Liver (tissue), 9 donors: Measurements from ENCODE around the gene MCL1. TPM values are rescaled to one million over a fixed set of nuclear protein-coding genes. Genes with fewer than 3 reads are reported as not detected.

Experiments used
- DNase-seq: peaks from one replicate; pipeline ENCODE4 v3.0.0-alpha.2; 2017; ENCODE audit warnings: low spot score
- H3K27ac ChIP-seq, 2 donors: one replicate each; pipeline ENCODE4 v1.7.0; 2013; ENCODE audit warnings: inconsistent platforms in 2 of 2, low read length in 2 of 2, control low read depth in 1 of 2, low read depth in 1 of 2, mild to moderate bottlenecking in 1 of 2
- H3K27me3 ChIP-seq, 4 donors: one replicate each; pipeline versions ENCODE4 v1.6.1 to v1.7.0; 2013; ENCODE audit warnings: low read length in 3 of 4, inconsistent platforms in 1 of 4, mild to moderate bottlenecking in 1 of 4, moderate library complexity in 1 of 4; ENCODE audit not compliant: control insufficient read depth in 4 of 4, insufficient read depth in 4 of 4
- H3K36me3 ChIP-seq, 4 donors: one replicate each; pipeline versions ENCODE4 v1.6.1 to v1.7.0; 2013; ENCODE audit warnings: low read length in 3 of 4, mild to moderate bottlenecking in 3 of 4, low read depth in 1 of 4, moderate library complexity in 1 of 4; ENCODE audit not compliant: control insufficient read depth in 4 of 4, insufficient read depth in 3 of 4
- H3K4me1 ChIP-seq, 4 donors: one replicate each; pipeline versions ENCODE4 v1.6.1 to v1.7.0; 2013; ENCODE audit warnings: low read length in 3 of 4, mild to moderate bottlenecking in 3 of 4, moderate library complexity in 1 of 4; ENCODE audit not compliant: control insufficient read depth in 4 of 4, insufficient read depth in 4 of 4
- H3K4me3 ChIP-seq, 3 donors: one replicate each; pipeline versions ENCODE4 v1.6.1 to v1.7.0; 2013; ENCODE audit warnings: low read length in 3 of 3, control low read depth in 1 of 3, low read depth in 1 of 3, mild to moderate bottlenecking in 1 of 3
- H3K9ac ChIP-seq, 2 donors: one replicate each; pipeline ENCODE4 v1.7.0; 2013; ENCODE audit warnings: low read length in 2 of 2, mild to moderate bottlenecking in 2 of 2, moderate library complexity in 2 of 2, control low read depth in 1 of 2, low read depth in 1 of 2
- H3K9me3 ChIP-seq, 4 donors: one replicate each; pipeline versions ENCODE4 v1.6.1 to v1.7.0; 2013; ENCODE audit warnings: low read length in 3 of 4; ENCODE audit not compliant: control insufficient read depth in 4 of 4
- EGR1 ChIP-seq, 2 donors: IDR thresholded peaks; 2 replicates each; pipeline ENCODE4 v1.6.1; 2016 to 2018; ENCODE audit warnings: antibody characterized with exemption in 2 of 2, low read depth in 2 of 2
- FOXA1 ChIP-seq: IDR thresholded peaks from 2 replicates; pipeline ENCODE4 v1.6.1; 2016; ENCODE audit warnings: antibody characterized with exemption
- GABPA ChIP-seq, 2 donors: IDR thresholded peaks in 1 of 2; conservative IDR thresholded peaks in 1 of 2; 2 replicates each; pipeline ENCODE4 v1.6.1; 2016; ENCODE audit warnings: antibody characterized with exemption in 2 of 2, mild to moderate bottlenecking in 1 of 2, moderate library complexity in 1 of 2
- HNF4A ChIP-seq, 2 donors: conservative IDR thresholded peaks; 2 replicates each; pipeline ENCODE4 v1.6.1; 2016; ENCODE audit warnings: antibody characterized with exemption in 2 of 2, mild to moderate bottlenecking in 2 of 2
- HNF4G ChIP-seq: IDR thresholded peaks from 2 replicates; pipeline ENCODE4 v1.6.1; 2016; ENCODE audit warnings: antibody characterized with exemption
- RAD21 ChIP-seq, 2 donors: IDR thresholded peaks; 2 replicates each; pipeline ENCODE4 v1.6.1; 2016; ENCODE audit warnings: antibody characterized with exemption in 2 of 2, mild to moderate bottlenecking in 2 of 2
- RXRA ChIP-seq, 2 donors: IDR thresholded peaks; 2 replicates each; pipeline ENCODE4 v1.6.1; 2017 to 2018; ENCODE audit warnings: antibody characterized with exemption in 2 of 2, mild to moderate bottlenecking in 1 of 2
- SP1 ChIP-seq: IDR thresholded peaks from 2 replicates; pipeline ENCODE4 v1.6.1; 2018; ENCODE audit warnings: antibody characterized with exemption, mild to moderate bottlenecking
- TAF1 ChIP-seq: conservative IDR thresholded peaks from 2 replicates; pipeline ENCODE4 v1.6.1; 2016; ENCODE audit warnings: antibody characterized with exemption, mild to moderate bottlenecking
- YY1 ChIP-seq: IDR thresholded peaks from 2 replicates; pipeline ENCODE4 v1.6.1; 2016; ENCODE audit warnings: antibody characterized with exemption, mild to moderate bottlenecking
- WGBS: extraction: QIAGEN DNeasy Blood & Tissue Kit; methylation state at CpG from one replicate; pipeline ENCODE4 v1.1.7; 2013; 5-methylcytosine and 5-hydroxymethylcytosine counted together
- polyA plus RNA-seq, 2 donors: library from polyadenylated mRNA; stranded (reverse) in 1 of 2; unstranded in 1 of 2; fragments of 200-250 nt in 1 of 2; fragments of >200 nt in 1 of 2; fragmentation: Nextera tagmentation in 1 of 2; extraction: Ambion mirVana in 1 of 2; gene quantifications; one replicate each; pipeline versions ENCODE4 v1.2.1 to v1.2.3, GENCODE V29; 2013 to 2015
- total RNA-seq, 2 donors: library from RNA; depleted of rRNA; stranded (reverse); fragments of >200 nt; gene quantifications; one replicate each; pipeline ENCODE4 v1.2.3, GENCODE V29; 2014
- TF ChIP-seq, protein P1 (sequence below): IDR thresholded peaks from 2 replicates; pipeline ENCODE4 v1.6.1; 2016; ENCODE audit warnings: antibody characterized with exemption, mild to moderate bottlenecking
- TF ChIP-seq, protein P2 (sequence below): IDR thresholded peaks from 2 replicates; pipeline ENCODE4 v1.6.1; 2016; ENCODE audit warnings: antibody characterized with exemption
- TF ChIP-seq, protein P3 (sequence below): IDR thresholded peaks from 2 replicates; pipeline ENCODE4 v1.6.1; 2016; ENCODE audit warnings: antibody characterized with exemption
- donor health status: healthy.
- donor health status: healthy.
- donor health status: healthy.
- donor health status: healthy.
- donor health status: healthy.

Gene MCL1
- total and polyA plus RNA-seq, 4 donors, result 23.4 to 181 (median 80.0) TPM

GRCh38 chr1:150577557-150578271 is 1.7 kb downstream of the MCL1 start:
- Histone ChIP-seq H3K27ac (peak overlapping the region; percentile 95 to 99), H3K36me3 (peaks cover 3 to 37% (median 26%) of the 10 kb centered on the region in 4 donors), H3K9ac (peak overlapping the region; percentile 99 to 100), H3K4me3 (peak overlapping the region; percentile 78 to 100 (median 81)), H3K4me1 (peaks cover 10 to 38% (median 22%) of the 10 kb centered on the region in 4 donors), H3K27me3 (no peaks in the 10 kb centered on the region), H3K9me3 (no peaks in the 10 kb centered on the region)
- peak; percentile 19 for TF ChIP-seq TAF1
- TF ChIP-seq, protein P1, sequence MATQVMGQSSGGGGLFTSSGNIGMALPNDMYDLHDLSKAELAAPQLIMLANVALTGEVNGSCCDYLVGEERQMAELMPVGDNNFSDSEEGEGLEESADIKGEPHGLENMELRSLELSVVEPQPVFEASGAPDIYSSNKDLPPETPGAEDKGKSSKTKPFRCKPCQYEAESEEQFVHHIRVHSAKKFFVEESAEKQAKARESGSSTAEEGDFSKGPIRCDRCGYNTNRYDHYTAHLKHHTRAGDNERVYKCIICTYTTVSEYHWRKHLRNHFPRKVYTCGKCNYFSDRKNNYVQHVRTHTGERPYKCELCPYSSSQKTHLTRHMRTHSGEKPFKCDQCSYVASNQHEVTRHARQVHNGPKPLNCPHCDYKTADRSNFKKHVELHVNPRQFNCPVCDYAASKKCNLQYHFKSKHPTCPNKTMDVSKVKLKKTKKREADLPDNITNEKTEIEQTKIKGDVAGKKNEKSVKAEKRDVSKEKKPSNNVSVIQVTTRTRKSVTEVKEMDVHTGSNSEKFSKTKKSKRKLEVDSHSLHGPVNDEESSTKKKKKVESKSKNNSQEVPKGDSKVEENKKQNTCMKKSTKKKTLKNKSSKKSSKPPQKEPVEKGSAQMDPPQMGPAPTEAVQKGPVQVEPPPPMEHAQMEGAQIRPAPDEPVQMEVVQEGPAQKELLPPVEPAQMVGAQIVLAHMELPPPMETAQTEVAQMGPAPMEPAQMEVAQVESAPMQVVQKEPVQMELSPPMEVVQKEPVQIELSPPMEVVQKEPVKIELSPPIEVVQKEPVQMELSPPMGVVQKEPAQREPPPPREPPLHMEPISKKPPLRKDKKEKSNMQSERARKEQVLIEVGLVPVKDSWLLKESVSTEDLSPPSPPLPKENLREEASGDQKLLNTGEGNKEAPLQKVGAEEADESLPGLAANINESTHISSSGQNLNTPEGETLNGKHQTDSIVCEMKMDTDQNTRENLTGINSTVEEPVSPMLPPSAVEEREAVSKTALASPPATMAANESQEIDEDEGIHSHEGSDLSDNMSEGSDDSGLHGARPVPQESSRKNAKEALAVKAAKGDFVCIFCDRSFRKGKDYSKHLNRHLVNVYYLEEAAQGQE, result no peak
- TF ChIP-seq, protein P2, sequence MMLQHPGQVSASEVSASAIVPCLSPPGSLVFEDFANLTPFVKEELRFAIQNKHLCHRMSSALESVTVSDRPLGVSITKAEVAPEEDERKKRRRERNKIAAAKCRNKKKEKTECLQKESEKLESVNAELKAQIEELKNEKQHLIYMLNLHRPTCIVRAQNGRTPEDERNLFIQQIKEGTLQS, result no peak
- DNase-seq, result no peak
- under 1% methylated on average over 11 of the region's 11 CpGs for WGBS

DNA sequence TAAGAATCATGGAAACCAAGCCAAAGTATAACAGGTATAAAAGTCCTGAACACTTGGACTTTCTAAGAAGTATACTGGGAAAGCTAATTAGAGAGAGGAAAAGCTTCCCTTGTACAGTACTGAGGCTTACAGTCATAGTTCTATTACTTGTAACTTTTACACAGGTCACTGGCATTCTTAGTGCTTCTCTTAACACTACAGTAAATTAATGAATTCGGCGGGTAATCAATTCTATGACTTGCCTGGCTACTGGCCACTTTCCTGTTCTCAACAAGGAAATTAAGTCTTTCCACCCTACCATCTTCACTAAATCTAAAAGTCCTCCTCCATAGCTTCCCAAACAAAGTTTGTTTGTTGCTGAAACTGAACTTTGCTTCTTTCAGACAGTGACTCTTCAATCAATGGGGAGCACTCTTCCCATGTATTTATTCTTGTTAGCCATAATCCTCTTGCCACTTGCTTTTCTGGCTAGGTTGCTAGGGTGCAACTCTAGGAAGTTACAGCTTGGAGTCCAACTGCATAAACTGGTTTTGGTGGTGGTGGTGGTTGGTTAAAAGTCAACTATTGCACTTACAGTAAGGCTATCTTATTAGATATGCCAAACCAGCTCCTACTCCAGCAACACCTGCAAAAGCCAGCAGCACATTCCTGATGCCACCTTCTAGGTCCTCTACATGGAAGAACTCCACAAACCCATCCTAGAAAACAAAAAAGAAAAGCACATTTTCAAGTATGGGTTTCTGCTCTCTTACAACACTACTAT is 2.4 kb downstream of the MCL1 start:
- Histone ChIP-seq H3K9ac (peak overlapping the region; percentile 99 to 100), H3K4me3 (peak overlapping the region; percentile 78 to 100 (median 81)), H3K9me3 (no peaks in the 10 kb centered on the region), H3K4me1 (peaks cover 12 to 38% (median 22%) of the 10 kb centered on the region in 4 donors), H3K36me3 (peaks cover 6 to 37% (median 29%) of the 10 kb centered on the region in 4 donors), H3K27me3 (no peaks in the 10 kb centered on the region), H3K27ac (peak overlapping the region; percentile 95 to 99)
- 7% methylated on average over 2 of the region's 2 CpGs for WGBS
- no peak for DNase-seq
- TF ChIP-seq RAD21 (IDR thresholded peaks at IDR 0.05) (peak in 1 of 2 donors; percentile 22), FOXA1 (no peak), SP1 (peak; percentile 16), HNF4A (conservative IDR thresholded peaks at IDR 0.05) (peak; percentile 43 to 48), GABPA (IDR thresholded peaks at IDR 0.05 in 1 of 2, conservative IDR thresholded peaks at IDR 0.05 in 1 of 2) (no peak), HNF4G (no peak), YY1 (peak; percentile 32)

DNA sequence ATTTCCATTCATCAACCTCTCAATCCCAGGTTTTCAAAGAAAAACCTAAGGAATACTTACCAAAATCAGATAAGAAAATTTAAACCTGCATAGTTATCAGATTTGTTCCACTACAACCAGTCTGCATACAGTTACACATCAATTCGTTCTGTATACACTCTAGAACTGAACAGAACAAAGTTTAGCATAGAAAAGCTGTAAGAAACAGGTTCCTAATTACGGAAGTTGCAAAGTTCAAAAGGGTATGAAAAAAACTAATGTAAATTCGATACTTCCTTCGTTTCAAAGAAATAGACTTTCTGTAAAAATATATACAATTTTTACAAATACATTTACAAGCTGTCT is 3.1 kb downstream of the MCL1 start:
- WGBS, result under 1% methylated on average over 4 of the region's 4 CpGs
- H3K4me3 ChIP-seq, result peak overlapping the region; percentile 78 to 100 (median 81)
- DNase-seq, result no peak
- TF ChIP-seq, protein P2, result no peak
- TF ChIP-seq, protein P1, result no peak
- no peak for TF ChIP-seq RXRA (IDR thresholded peaks at IDR 0.05)
- peak in 1 of 2 donors; percentile 0 for TF ChIP-seq EGR1 (IDR thresholded peaks at IDR 0.05; ENCODE audit: low read depth in 2 of 2)
- TF ChIP-seq, protein P3, sequence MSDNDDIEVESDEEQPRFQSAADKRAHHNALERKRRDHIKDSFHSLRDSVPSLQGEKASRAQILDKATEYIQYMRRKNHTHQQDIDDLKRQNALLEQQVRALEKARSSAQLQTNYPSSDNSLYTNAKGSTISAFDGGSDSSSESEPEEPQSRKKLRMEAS, result no peak
- H3K36me3 ChIP-seq, result peaks cover 8 to 37% (median 29%) of the 10 kb centered on the region in 4 donors
- H3K9me3 ChIP-seq, result no peaks in the 10 kb centered on the region
- H3K9ac ChIP-seq, result peak overlapping the region; percentile 99 to 100
- peaks cover 13 to 40% (median 23%) of the 10 kb centered on the region in 4 donors for H3K4me1 ChIP-seq
- H3K27me3 ChIP-seq, result no peaks in the 10 kb centered on the region
- peak overlapping the region; percentile 95 to 99 for H3K27ac ChIP-seq
